Gastrocnemius medialis (tissue), 4 donors: ENCODE results near the gene LHFPL2.

ENCODE experiments used
- POLR2A ChIP-seq, 2 donors: fragments of 450-650 bp; IDR thresholded peaks; one replicate each; pipeline ENCODE4 v1.6.1; 2017; ENCODE audit warnings: antibody characterized with exemption in 2 of 2, mild to moderate bottlenecking in 2 of 2, moderate library complexity in 2 of 2
- TF ChIP-seq, protein P1 (sequence below), 5 experiments: fragments of 450-650 bp in 3 of 5; fragments of 200-600 bp in 2 of 5; sonication (generic) in 2 of 5; IDR thresholded peaks in 4 of 5; conservative IDR thresholded peaks in 1 of 5; 1 replicate in 4 of 5; 2 replicates in 1 of 5; pipeline ENCODE4 v1.5.1; 2016 to 2019; ENCODE audit warnings: antibody characterized with exemption in 5 of 5, mild to moderate bottlenecking in 3 of 5, moderate library complexity in 3 of 5

DNA sequence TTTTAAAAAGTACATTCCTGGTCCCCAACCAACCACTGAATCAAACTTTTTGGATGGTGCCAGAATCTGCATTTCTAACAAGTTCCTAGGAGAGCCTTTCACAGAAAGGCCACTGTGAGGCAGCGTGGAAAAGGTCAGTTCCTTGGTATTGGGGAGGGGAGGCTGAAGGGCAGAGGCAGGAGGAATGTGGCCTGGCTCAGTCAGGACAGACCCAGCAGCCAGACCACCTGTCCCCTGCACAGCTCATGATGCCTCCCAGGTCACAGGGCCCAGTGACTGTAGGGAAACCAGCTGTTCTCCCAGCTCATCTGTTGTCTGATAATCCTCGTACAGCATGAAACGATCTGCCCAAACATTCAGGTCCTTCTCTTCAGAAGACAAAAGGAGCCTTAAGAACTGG is 132.9 kb downstream of the LHFPL2 start:
- TF ChIP-seq, protein P1, sequence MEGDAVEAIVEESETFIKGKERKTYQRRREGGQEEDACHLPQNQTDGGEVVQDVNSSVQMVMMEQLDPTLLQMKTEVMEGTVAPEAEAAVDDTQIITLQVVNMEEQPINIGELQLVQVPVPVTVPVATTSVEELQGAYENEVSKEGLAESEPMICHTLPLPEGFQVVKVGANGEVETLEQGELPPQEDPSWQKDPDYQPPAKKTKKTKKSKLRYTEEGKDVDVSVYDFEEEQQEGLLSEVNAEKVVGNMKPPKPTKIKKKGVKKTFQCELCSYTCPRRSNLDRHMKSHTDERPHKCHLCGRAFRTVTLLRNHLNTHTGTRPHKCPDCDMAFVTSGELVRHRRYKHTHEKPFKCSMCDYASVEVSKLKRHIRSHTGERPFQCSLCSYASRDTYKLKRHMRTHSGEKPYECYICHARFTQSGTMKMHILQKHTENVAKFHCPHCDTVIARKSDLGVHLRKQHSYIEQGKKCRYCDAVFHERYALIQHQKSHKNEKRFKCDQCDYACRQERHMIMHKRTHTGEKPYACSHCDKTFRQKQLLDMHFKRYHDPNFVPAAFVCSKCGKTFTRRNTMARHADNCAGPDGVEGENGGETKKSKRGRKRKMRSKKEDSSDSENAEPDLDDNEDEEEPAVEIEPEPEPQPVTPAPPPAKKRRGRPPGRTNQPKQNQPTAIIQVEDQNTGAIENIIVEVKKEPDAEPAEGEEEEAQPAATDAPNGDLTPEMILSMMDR (IDR thresholded peaks at IDR 0.05 in 4 of 5, conservative IDR thresholded peaks at IDR 0.05 in 1 of 5): no peak
- no peak for TF ChIP-seq POLR2A (IDR thresholded peaks at IDR 0.05)
